MCF 10A (cell line): ENCODE results near the gene COL6A3. TPM values are rescaled to one million over a fixed set of nuclear protein-coding genes. Genes with fewer than 3 reads are reported as not detected.

Experiments
- BruUV-seq: library from RNA; stranded (reverse); fragments of 400-500 nt; replicated peaks from 2 replicates; lab custom pipeline; 2021; lab: Mats Ljungman, UMichigan
- CTCF ChIA-PET: fragments of 300-600 bp; sonication (Branson Sonifier 250); formaldehyde crosslinking; extraction: SDS; loops from one replicate; lab custom pipeline; 2021; ENCODE audit warnings: antibody characterized with exemption, inconsistent platforms; lab: Yijun Ruan, JAX
- POLR2A ChIA-PET: fragments of 300-600, 350-650 bp; sonication (Branson Sonifier 250); formaldehyde crosslinking; extraction: SDS; loops from one replicate; lab custom pipeline; 2020; ENCODE audit warnings: antibody characterized with exemption, inconsistent platforms; lab: Yijun Ruan, JAX
- DNase-seq: peaks from one replicate; pipeline ENCODE4 v3.0.0-alpha.2; 2018; ENCODE audit not compliant: unreplicated experiment
- H3K27ac Mint-ChIP-seq: one replicate; pipeline ENCODE4 v1.8.0; 2022; ENCODE audit warnings: mild to moderate bottlenecking, low read depth, mixed read lengths; ENCODE audit not compliant: unreplicated experiment
- H3K27me3 Mint-ChIP-seq: one replicate; pipeline ENCODE4 v1.8.0; 2022; ENCODE audit warnings: mixed read lengths; ENCODE audit not compliant: insufficient read depth, unreplicated experiment
- H3K36me3 Mint-ChIP-seq: one replicate; pipeline ENCODE4 v1.8.0; 2022; ENCODE audit warnings: mild to moderate bottlenecking, moderate library complexity, mixed read lengths; ENCODE audit not compliant: insufficient read depth, unreplicated experiment
- H3K4me1 Mint-ChIP-seq: one replicate; pipeline ENCODE4 v1.8.0; 2022; ENCODE audit warnings: mixed read lengths; ENCODE audit not compliant: insufficient read depth, unreplicated experiment
- H3K4me3 Mint-ChIP-seq: one replicate; pipeline ENCODE4 v1.8.0; 2022; ENCODE audit warnings: mild to moderate bottlenecking, moderate library complexity, mixed read lengths; ENCODE audit not compliant: unreplicated experiment
- H3K9me3 Mint-ChIP-seq: one replicate; pipeline ENCODE4 v1.8.0; 2022; ENCODE audit warnings: mixed read lengths; ENCODE audit not compliant: unreplicated experiment
- CTCF ChIP-seq: fragments of 200-600 bp; IDR thresholded peaks from one replicate; pipeline ENCODE4 v1.8.0; 2022; ENCODE audit warnings: antibody characterized with exemption, mild to moderate bottlenecking; ENCODE audit not compliant: unreplicated experiment
- intact Hi-C: fragments of 100-400 bp; cut with micrococcal nuclease; formaldehyde crosslinking; loops from 2 replicates; pipeline ENCODE4 v1.14.1; 2022
- total RNA-seq: library from RNA; stranded (reverse); gene quantifications from 2 replicates; pipeline ENCODE4 v1.2.3, GENCODE V29; 2022

Gene COL6A3
- total RNA-seq, 1 experiment from 2014 or later = 0.19 TPM

GRCh38 chr2:237453671-237454070 lies 39.7 kb upstream of the COL6A3 start:
- ChIA-PET CTCF (interaction anchor here (0.7 kb wide), 1 partner anchor 810 kb away, joined by 3 read pairs; no protein-coding TSS in a partner anchor), POLR2A (no interaction called here)
- Mint-ChIP-seq H3K27me3 (no peaks in the 10 kb centered on the region), H3K27ac (no peak overlapping the region), H3K36me3 (no peaks in the 10 kb centered on the region), H3K4me1 (peaks cover 26% of the 10 kb centered on the region), H3K4me3 (no peak overlapping the region), H3K9me3 (peaks cover 15% of the 10 kb centered on the region)
- intact Hi-C loops = no loop called here
- BruUV-seq = no TSS peak
- TF ChIP-seq CTCF = no peak
- no peak for DNase-seq

- Mint-ChIP-seq H3K36me3 (no peaks in the 10 kb centered on the region), H3K9me3 (peaks cover 10% of the 10 kb centered on the region), H3K4me1 (peaks cover 18% of the 10 kb centered on the region), H3K4me3 (no peak overlapping the region), H3K27ac (no peak overlapping the region), H3K27me3 (no peaks in the 10 kb centered on the region)
- DNase-seq = no peak
- ChIA-PET POLR2A (no interaction called here), CTCF (interaction anchor here (0.7 kb wide), 1 partner anchor 811 kb away, joined by 3 read pairs; no protein-coding TSS in a partner anchor)
- BruUV-seq = no TSS peak
- intact Hi-C loops = no loop called here
- no peak for TF ChIP-seq CTCF
Measured at GRCh38 chr2:237452861-237453260, 38.9 kb upstream of the COL6A3 start.

GRCh38 chr2:237451643-237452469 lies 37.9 kb upstream of the COL6A3 start:
- ChIA-PET POLR2A (no interaction called here), CTCF (no interaction called here)
- Mint-ChIP-seq H3K9me3 (peaks cover 7% of the 10 kb centered on the region), H3K27me3 (no peaks in the 10 kb centered on the region), H3K36me3 (no peaks in the 10 kb centered on the region), H3K4me3 (no peak overlapping the region), H3K27ac (no peak overlapping the region), H3K4me1 (peaks cover 16% of the 10 kb centered on the region)
- intact Hi-C loops = no loop called here
- no peak for TF ChIP-seq CTCF
- BruUV-seq = no TSS peak
- DNase-seq = no peak

- Mint-ChIP-seq H3K36me3 (no peaks in the 10 kb centered on the region), H3K4me1 (peaks cover 5% of the 10 kb centered on the region), H3K27ac (no peak overlapping the region), H3K9me3 (peaks cover 7% of the 10 kb centered on the region), H3K4me3 (no peak overlapping the region), H3K27me3 (no peaks in the 10 kb centered on the region)
- intact Hi-C loops = no loop called here
- BruUV-seq = no TSS peak
- POLR2A ChIA-PET = interaction anchor here (1.2 kb wide), 1 partner anchor 20 kb away, joined by 3 read pairs; no protein-coding TSS in a partner anchor
- TF ChIP-seq CTCF = no peak
- CTCF ChIA-PET = no interaction called here
- no peak for DNase-seq
Measured at GRCh38 chr2:237450583-237450982, 36.6 kb upstream of the COL6A3 start.
